GM10248 (cell line): ENCODE data around the gene LTBP1.
"Not testable (repeated sequence)": the region's sequence is repeated elsewhere in the genome, so short reads cannot be mapped to it uniquely, and the experiment has no call there.

Source experiments
- CTCF ChIA-PET: fragments of 300-600 bp; sonication (Branson Sonifier 250); formaldehyde crosslinking; extraction: SDS; loops from one replicate; lab custom pipeline; 2021; ENCODE audit warnings: antibody characterized with exemption; lab: Yijun Ruan, JAX
- POLR2A ChIA-PET: fragments of 350-650 bp; sonication (Branson Sonifier 250); formaldehyde crosslinking; extraction: SDS; loops from one replicate; lab custom pipeline; 2020; ENCODE audit warnings: antibody characterized with exemption; lab: Yijun Ruan, JAX
- DNase-seq: peaks from one replicate; pipeline ENCODE4 v3.0.0; 2012; ENCODE audit errors: extremely low spot score
- TF ChIP-seq, protein P1 (sequence below): IDR thresholded peaks from 2 replicates; pipeline ENCODE4 v1.5.1; 2012; ENCODE audit warnings: mild to moderate bottlenecking, low read depth; ENCODE audit errors: extremely low read depth, missing control alignments, control extremely low read depth

The LTBP1 gene

GRCh38 chr2:32960238-32960637, 13.5 kb downstream of the LTBP1 start:
- CTCF ChIA-PET: interaction anchor here (1.3 kb wide), 1 partner anchor 15 kb away, joined by 4 read pairs; no protein-coding TSS in a partner anchor
- DNase-seq: no peak
- POLR2A ChIA-PET: no interaction called here
- TF ChIP-seq, protein P1, sequence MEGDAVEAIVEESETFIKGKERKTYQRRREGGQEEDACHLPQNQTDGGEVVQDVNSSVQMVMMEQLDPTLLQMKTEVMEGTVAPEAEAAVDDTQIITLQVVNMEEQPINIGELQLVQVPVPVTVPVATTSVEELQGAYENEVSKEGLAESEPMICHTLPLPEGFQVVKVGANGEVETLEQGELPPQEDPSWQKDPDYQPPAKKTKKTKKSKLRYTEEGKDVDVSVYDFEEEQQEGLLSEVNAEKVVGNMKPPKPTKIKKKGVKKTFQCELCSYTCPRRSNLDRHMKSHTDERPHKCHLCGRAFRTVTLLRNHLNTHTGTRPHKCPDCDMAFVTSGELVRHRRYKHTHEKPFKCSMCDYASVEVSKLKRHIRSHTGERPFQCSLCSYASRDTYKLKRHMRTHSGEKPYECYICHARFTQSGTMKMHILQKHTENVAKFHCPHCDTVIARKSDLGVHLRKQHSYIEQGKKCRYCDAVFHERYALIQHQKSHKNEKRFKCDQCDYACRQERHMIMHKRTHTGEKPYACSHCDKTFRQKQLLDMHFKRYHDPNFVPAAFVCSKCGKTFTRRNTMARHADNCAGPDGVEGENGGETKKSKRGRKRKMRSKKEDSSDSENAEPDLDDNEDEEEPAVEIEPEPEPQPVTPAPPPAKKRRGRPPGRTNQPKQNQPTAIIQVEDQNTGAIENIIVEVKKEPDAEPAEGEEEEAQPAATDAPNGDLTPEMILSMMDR: no peak

GRCh38 chr2:32960647-32961403, 14.1 kb downstream of the LTBP1 start:
- ChIA-PET CTCF (interaction anchor here (1.3 kb wide), 1 partner anchor 16 kb away, joined by 4 read pairs; no protein-coding TSS in a partner anchor), POLR2A (no interaction called here)
- DNase-seq: no peak
- TF ChIP-seq, protein P1: no peak

DNA sequence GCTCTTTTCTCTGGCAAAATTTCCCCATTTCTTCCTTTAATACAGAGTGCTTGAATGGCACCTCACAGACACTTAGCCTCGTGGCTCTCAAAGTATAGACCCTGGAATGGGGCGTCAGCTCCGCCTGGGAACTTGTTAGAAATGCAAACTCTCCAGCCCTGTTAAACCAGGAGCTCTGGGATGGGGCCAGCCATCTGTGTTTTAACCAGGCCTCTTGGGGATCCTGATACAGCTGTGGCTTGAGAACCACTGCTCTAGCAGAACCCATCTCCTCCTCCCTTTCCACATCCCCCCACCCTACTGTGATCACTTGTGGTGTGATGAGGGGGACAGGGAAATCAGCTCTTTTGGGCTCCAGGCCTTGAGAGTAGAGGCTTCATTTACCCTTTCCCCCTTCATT, 15.9 kb downstream of the LTBP1 start:
- DNase-seq: no peak
- TF ChIP-seq, protein P1: no peak
- CTCF ChIA-PET: interaction anchor here (0.9 kb wide), 1 partner anchor 67 kb away, joined by 3 read pairs; no protein-coding TSS in a partner anchor
- POLR2A ChIA-PET: no interaction called here

DNA sequence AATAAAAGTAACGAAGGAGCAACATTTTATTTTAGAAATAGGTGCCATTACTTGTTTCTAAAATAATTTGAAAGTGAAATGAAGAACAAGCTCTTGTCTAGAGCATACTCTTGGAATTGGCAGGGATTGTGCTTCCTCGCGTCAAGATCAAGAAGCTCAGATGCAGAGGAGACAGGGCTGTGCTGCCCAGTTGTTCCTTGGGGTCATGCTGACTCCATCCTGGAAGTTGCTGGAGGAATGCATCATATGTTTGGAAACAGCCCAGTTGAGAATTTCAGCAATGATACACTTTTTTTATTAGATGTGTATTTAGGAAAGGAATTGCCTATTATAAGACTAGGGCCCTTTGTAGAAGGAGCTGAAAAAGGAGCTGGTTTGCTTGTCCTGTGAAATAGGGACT, 17.2 kb downstream of the LTBP1 start:
- CTCF ChIA-PET: no interaction called here
- TF ChIP-seq, protein P1: no peak
- POLR2A ChIA-PET: no interaction called here
- DNase-seq: no peak

GRCh38 chr2:32965523-32966171, 18.9 kb downstream of the LTBP1 start:
- TF ChIP-seq, protein P1: no peak
- CTCF ChIA-PET: interaction anchor here (1.6 to 1.9 kb wide), 2 partner anchors 10 to 11 kb away, joined by 5 read pairs; no protein-coding TSS in a partner anchor
- POLR2A ChIA-PET: no interaction called here
- DNase-seq: no peak

- TF ChIP-seq, protein P1: no peak
- POLR2A ChIA-PET: no interaction called here
- DNase-seq: no peak
- CTCF ChIA-PET: no interaction called here
Measured at GRCh38 chr2:32969444-32970162, 22.9 kb downstream of the LTBP1 start.

DNA sequence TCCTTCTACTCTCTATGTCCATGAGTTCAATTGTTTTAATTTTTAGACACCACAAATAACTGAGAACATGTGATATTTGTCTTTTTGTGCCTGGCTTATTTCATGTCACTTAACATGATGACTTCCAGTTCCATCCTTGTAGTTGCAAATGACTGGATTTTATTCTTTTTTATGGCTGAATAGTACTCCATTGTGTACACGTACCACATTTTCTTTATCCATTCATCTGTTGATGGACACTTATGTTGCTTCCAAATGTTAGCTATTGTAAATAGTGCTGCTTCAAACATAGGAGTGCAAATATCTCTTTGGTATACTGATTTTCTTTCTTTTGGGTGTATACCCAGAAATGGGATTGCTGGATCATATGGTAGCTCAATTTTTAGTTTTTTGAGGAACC, 27.0 kb downstream of the LTBP1 start:
- POLR2A ChIA-PET, DNase-seq, CTCF ChIA-PET: not testable (repeated sequence)
